ENCODE measurements around the gene CMIP.
"Not testable (repeated sequence)": the region's sequence is repeated elsewhere in the genome, so short reads cannot be mapped to it uniquely, and the experiment has no call there.

Gene CMIP

DNA sequence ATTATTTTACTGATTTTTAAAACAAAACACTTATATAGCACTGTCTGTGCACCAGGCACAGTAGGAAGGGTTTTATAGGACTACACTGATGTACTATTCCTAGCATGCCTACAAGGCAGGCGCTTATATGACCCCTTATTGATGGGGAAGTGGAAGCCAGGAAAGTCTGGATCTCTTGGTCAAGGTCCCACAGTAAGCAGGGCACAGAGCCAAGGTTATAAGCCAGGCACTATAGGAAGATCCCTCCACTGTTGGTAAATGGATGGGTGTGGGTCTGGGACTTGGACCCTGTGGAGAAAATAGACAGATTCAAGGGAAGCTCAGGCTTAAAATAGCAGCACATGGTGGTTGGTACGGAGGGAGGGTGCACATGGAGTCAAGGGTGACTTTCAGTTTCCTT, 275.4 kb downstream of the CMIP start:
- DNase-seq (ENCODE audit: low spot score): no peak

DNA sequence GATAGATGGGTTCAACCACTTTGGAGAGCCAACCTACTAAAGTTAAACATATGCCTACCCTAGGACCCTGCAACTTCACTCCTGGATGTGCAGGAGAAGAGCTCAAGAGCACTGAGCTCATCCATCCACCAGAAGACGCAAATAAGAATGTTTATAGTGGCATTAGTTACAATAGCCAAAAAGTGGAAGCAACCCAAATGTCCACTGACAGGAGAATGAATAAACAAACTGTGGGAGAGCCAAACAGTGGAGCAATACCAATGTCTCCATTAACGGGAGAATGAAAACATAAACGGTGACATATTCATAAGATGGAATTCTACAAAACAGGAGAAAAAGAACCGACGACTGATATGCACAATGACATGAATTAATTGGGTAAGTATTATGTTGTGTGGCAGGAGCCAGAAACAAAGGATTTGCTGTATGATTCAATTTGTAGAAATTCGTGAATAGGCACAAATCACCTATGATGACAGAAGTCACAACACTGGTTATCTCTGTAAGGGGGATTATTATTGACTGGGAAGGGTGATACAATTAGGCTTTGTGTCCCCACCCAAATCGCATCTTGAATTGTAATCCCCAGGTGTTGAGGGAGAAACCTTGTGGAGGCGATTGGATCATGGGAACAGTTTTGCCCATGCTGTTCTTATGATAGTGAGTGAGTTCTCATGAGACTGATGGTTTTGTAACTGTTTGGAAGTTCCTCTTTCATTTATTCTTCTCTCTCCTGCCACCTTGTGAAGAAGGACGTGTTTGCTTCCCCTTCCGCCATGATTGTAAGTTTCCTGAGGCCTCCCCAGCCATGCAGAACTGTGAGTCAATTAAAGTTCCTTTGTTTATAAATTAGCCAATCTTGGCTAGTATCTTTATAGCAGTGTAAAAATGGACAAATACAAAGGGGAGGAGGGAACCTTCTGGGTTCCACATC, 276.6 kb downstream of the CMIP start:
- no peak for DNase-seq (ENCODE audit: low spot score)

- DNase-seq (ENCODE audit: low spot score): peak; percentile 87
These were observed 278.6 kb downstream of the CMIP start for GRCh38 chr16:81723098-81723723.

DNA sequence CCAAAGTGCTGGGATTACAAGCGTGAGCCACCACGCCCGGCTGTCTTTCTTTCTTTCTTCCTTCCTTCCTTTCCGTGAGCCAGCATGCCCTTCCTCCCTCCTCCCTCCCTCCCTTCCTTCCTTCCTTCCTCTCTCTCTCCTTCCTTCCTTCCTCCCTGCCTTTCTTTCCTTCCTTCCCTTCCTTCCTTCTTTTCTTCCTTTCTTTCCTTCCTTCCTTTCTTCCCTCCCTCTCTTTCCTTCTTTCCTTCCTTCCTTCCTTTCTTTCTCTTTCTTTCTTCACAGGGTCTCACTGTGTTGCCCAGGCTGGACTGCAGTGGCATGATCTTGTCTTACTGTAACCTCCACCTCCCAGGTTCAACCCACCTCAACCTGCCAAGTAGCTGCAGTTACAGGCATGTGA, 283.8 kb downstream of the CMIP start:
- DNase-seq (ENCODE audit: low spot score): no peak

GRCh38 chr16:81729451-81729850, 284.8 kb downstream of the CMIP start:
- no peak for DNase-seq (ENCODE audit: low spot score)

- DNase-seq (ENCODE audit: low spot score): peak; percentile 71
These were observed 285.8 kb downstream of the CMIP start for GRCh38 chr16:81730090-81731051.

DNA sequence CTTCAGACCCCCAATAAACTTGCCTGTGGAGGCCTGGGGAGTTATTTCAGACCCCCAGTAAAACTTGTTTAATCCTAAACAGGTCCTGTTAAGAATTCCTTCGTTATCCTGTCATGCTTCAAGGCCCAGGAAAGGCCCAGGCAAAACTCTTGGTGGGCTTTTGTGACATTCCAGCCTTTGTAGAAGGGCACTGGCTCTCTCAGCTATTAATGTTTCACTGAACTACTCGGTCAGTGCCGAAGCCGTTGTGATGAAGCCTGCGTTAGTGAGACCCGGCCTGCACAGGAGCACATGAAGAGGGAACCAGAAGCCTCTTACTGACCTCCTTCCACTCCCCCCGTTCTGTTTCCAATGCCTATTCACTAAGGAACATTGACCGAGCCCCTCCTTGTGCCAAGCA, 287.0 kb downstream of the CMIP start:
- DNase-seq (ENCODE audit: low spot score): no peak

DNA sequence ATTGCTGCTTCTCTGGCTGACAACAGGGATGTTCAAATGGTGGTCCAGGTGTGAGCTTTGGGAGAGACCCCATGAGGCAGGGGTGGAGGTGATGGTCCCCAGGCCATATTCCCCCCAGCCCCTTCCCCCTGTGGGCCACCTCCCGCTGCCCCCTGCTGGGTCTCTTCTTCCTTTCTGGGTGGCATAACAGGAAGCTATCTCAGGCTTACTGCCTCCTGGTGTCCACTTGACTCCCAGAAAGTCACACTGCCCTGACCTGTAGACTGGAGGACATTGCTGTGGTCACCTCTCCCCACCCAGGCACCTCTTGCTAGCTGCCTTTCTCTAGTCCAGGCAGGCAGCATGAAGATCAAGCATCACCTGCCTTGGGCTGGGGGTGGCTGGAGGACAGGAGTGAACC, 288.1 kb downstream of the CMIP start:
- no peak for DNase-seq (ENCODE audit: low spot score)

- DNase-seq (ENCODE audit: low spot score): no peak
These were observed 288.7 kb downstream of the CMIP start for GRCh38 chr16:81733295-81733694.

- DNase-seq (ENCODE audit: low spot score): no peak
These were observed 290.2 kb downstream of the CMIP start for GRCh38 chr16:81734632-81735434.

DNA sequence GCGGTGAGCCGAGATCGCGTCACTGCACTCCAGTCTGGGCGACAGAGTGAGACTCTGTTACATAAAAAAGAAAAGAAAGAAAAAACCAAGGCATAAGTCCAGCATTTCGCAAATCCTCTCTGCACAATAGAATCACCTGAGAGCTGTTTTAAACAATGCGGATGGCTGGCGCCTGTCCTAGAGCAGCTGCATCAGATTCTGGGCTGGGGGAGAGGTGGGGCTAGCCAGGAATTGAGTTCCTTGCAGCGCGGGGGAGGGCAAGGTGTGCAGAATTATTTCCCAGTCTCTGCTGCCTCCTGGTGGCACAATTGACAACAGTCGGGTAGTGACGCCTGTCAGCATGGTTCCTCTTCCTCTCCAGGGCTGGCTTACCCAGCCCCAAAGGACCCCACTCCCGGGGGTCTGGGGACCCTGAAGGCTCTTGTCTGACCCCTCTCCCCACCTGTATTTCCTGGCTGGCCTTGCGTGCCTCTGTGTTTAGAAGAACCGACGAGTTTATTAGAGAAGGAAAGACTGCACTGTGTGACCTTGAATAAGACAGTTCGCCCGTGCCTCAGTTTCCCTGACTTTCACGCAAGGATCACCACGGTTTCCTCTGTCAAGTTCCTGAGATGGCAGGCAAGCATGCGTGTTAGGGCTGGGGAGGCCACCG, 293.4 kb downstream of the CMIP start:
- peak; percentile 59 for DNase-seq (ENCODE audit: low spot score)

GRCh38 chr16:81738783-81739496, 294.3 kb downstream of the CMIP start:
- DNase-seq (ENCODE audit: low spot score): no peak

DNA sequence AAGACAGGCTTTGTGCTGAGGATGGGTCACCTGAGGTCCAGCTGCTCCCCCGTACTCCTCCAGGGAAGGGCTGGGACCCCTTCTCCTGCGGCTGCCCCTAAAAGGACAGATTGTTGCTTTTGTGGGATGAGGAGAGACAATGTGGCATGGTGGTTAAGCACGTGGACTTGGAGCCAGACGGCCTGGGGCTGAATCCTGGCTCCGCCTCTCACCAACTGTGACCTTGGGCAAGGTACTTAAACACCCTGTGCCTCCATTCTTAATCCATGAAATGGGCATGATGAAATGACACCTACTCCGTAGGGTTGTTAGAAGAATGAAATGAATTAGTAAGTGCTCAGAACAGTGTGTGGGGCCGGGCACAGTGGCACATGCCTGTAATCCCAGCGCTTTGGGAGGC, 294.9 kb downstream of the CMIP start:
- no peak for DNase-seq (ENCODE audit: low spot score)

DNA sequence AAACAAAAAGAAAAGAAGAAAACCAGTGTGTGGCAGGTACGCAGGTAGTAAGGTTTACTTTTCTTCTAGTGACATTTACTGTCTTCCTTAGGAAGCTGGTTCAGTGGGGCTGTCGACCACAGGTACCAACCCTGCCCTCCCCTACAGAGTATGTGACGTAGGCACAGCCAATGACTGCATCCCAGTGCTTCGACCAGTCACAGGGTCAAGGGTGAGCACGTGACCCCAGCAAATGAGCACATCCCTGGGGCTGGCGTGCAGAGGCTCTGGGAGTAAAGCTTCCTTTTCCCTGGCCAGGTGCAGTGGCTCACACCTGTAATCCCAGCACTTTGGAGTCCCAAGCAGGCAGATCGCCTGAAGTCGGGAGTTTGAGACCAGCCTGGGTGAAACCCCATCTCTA, 295.6 kb downstream of the CMIP start:
- no peak for DNase-seq (ENCODE audit: low spot score)

GRCh38 chr16:81741430-81741770, 296.8 kb downstream of the CMIP start:
- not testable (repeated sequence) for DNase-seq (ENCODE audit: low spot score)

GRCh38 chr16:81744385-81744784, 299.8 kb downstream of the CMIP start:
- no peak for DNase-seq (ENCODE audit: low spot score)

- DNase-seq (ENCODE audit: low spot score): no peak
These were observed 300.3 kb downstream of the CMIP start for GRCh38 chr16:81744911-81745310.

DNA sequence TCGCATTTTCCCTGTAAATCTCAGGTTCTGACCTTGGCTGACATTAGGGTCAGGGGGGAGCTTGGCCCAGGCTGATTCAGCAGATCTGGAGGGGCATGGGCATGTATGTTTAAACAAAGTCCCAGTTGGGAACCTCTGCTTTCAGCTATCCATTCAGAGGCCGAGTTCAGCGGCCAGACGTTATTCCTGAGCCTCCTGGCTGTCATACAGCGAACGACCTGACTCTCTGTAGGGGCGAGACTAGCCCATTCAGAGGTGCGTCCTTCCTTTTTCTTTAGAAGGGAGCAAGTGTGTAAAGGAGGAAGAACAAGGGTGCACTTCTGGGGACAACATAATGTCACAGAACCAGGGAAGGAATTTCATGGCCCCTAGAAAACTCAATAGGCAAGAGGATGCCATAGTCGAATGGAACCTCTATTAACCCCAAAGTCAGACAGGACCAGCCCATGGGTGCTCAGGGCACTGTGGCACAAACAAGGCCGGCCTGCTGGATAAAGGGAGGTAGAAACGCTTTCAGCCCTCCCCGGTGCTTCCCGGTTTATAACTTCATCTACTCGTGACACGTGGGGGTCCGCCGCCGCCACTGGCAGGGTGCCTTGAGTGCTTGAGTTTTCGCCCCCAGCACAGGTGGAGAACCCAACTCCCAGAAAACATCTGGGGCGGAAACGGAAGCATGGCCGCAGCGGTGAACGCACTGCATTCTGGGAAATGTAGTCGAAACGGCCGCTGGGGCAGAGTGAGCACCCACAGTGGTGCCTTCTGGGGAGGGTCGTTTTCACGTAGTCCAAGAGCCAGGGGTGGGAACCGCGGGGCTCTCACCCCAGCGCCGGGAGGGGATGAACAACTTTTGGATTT, 301.3 kb downstream of the CMIP start:
- DNase-seq (ENCODE audit: low spot score): peak; percentile 56

GRCh38 chr16:81746566-81746965, 302.0 kb downstream of the CMIP start:
- no peak for DNase-seq (ENCODE audit: low spot score)

Measured in kidney capillary endothelial cell (primary cell).